Lower lobe of right lung (tissue), 2 donors: ENCODE data around the gene RSPH3. TPM values are rescaled to one million over a fixed set of nuclear protein-coding genes. Genes with fewer than 3 reads are reported as not detected.

Source experiments
- ATAC-seq, 2 donors: fragments of 200-7000 bp; cut with Tn5 transposase; one replicate each; pipeline ENCODE4 v1.9.1; 2020 to 2022; ENCODE audit warnings: mild to moderate bottlenecking in 2 of 2, moderate library complexity in 2 of 2
- DNase-seq: peaks from one replicate; pipeline ENCODE4 v3.0.0-alpha.2; 2020
- H3K27ac ChIP-seq: fragments of 200-600 bp; one replicate; pipeline ENCODE4 v1.8.0; 2022
- H3K27me3 ChIP-seq: fragments of 200-600 bp; one replicate; pipeline ENCODE4 v1.8.0; 2022; ENCODE audit warnings: low read depth
- H3K36me3 ChIP-seq: fragments of 200-600 bp; one replicate; pipeline ENCODE4 v1.8.0; 2022; ENCODE audit warnings: mild to moderate bottlenecking
- H3K4me1 ChIP-seq: fragments of 200-600 bp; one replicate; pipeline ENCODE4 v1.8.0; 2022
- H3K4me3 ChIP-seq: fragments of 200-600 bp; one replicate; pipeline ENCODE4 v1.8.0; 2022; ENCODE audit warnings: mild to moderate bottlenecking
- H3K9me3 ChIP-seq: fragments of 200-600 bp; one replicate; pipeline ENCODE4 v1.8.0; 2022
- CTCF ChIP-seq: fragments of 200-600 bp; IDR thresholded peaks from one replicate; pipeline ENCODE4 v1.8.0; 2022; ENCODE audit warnings: antibody characterized with exemption, mild to moderate bottlenecking
- intact Hi-C: fragments of 100-400 bp; cut with DNase I; formaldehyde crosslinking; loops from one replicate; pipeline ENCODE4 v1.11.0; 2022
- total RNA-seq: library from RNA; stranded (reverse); fragmentation: NEBNext Ultra II Directional; extraction: Animal tissue kit (Norgen Biotek cat#: 25700); gene quantifications from one replicate; pipeline ENCODE4 v1.2.1, GENCODE V29; 2021
- donor health status: DM: no; HTN: yes; CAD: no; lungs with severe emphysema.

The RSPH3 gene
- total RNA-seq, 1 donor from 2014 or later = 24.2 TPM

DNA sequence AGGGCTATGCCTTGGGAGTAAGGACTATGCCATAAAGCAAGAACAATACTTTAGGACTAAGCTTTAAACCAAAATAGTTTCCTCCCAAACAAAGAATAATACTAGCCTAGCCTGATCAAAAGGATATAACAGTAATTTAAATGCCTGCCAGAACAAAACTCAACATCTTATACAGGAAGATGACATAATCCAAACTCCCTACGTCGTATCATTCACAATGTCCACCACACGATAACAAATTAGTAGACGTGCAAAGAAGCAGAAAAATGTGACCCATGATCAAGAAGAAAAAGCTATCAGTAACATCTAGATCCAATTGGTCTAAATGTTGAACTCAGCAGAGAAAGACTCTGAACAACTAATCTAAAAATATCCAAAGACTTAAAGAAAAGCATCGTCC is 65.8 kb downstream of the RSPH3 start:
- ATAC-seq (no peak), DNase-seq (no peak)
- Histone ChIP-seq H3K4me3 (no peak overlapping the region), H3K4me1 (peaks cover 6% of the 10 kb centered on the region), H3K27ac (no peak overlapping the region), H3K27me3 (no peaks in the 10 kb centered on the region), H3K9me3 (no peaks in the 10 kb centered on the region), H3K36me3 (no peaks in the 10 kb centered on the region)
- intact Hi-C loops = no loop called here
- TF ChIP-seq CTCF = no peak

GRCh38 chr6:158933079-158933595 is 66.9 kb downstream of the RSPH3 start:
- Histone ChIP-seq H3K36me3 (no peaks in the 10 kb centered on the region), H3K27ac (no peak overlapping the region), H3K9me3 (no peaks in the 10 kb centered on the region), H3K4me3 (no peak overlapping the region), H3K4me1 (no peaks in the 10 kb centered on the region), H3K27me3 (no peaks in the 10 kb centered on the region)
- no peak for TF ChIP-seq CTCF
- intact Hi-C loops = no loop called here
- ATAC-seq = no peak
- no peak for DNase-seq

- no peak overlapping the region for H3K27ac ChIP-seq
- ATAC-seq = no peak
Measured at GRCh38 chr6:158928068-158928467, 71.9 kb downstream of the RSPH3 start.

GRCh38 chr6:158926414-158926813 is 73.6 kb downstream of the RSPH3 start:
- no peaks in the 10 kb centered on the region for H3K9me3 ChIP-seq
- H3K4me1 ChIP-seq = no peaks in the 10 kb centered on the region
- H3K36me3 ChIP-seq = no peaks in the 10 kb centered on the region
- no peak for ATAC-seq
- no peaks in the 10 kb centered on the region for H3K27me3 ChIP-seq
- DNase-seq = no peak
- intact Hi-C loops = no loop called here
- TF ChIP-seq CTCF = no peak
- H3K27ac ChIP-seq = no peak overlapping the region
- H3K4me3 ChIP-seq = no peak overlapping the region

More at GRCh38 chr6:158928068-158928467, 71.9 kb downstream of the RSPH3 start:
- H3K4me1 ChIP-seq = no peaks in the 10 kb centered on the region
- H3K27me3 ChIP-seq = no peaks in the 10 kb centered on the region
- no peak for DNase-seq
- intact Hi-C loops = no loop called here
- no peaks in the 10 kb centered on the region for H3K36me3 ChIP-seq
- H3K9me3 ChIP-seq = no peaks in the 10 kb centered on the region
- no peak for TF ChIP-seq CTCF
- no peak overlapping the region for H3K4me3 ChIP-seq

GRCh38 chr6:158924499-158925455 is 75.2 kb downstream of the RSPH3 start:
- ATAC-seq = no peak
- H3K4me3 ChIP-seq = no peak overlapping the region
- no peaks in the 10 kb centered on the region for H3K9me3 ChIP-seq
- no peaks in the 10 kb centered on the region for H3K36me3 ChIP-seq
- no peaks in the 10 kb centered on the region for H3K4me1 ChIP-seq
- no peak overlapping the region for H3K27ac ChIP-seq
- no peaks in the 10 kb centered on the region for H3K27me3 ChIP-seq
- intact Hi-C loops = no loop called here
- DNase-seq = no peak
- TF ChIP-seq CTCF = no peak
